ENCODE measurements around the gene OR5K1.

The OR5K1 gene

DNA sequence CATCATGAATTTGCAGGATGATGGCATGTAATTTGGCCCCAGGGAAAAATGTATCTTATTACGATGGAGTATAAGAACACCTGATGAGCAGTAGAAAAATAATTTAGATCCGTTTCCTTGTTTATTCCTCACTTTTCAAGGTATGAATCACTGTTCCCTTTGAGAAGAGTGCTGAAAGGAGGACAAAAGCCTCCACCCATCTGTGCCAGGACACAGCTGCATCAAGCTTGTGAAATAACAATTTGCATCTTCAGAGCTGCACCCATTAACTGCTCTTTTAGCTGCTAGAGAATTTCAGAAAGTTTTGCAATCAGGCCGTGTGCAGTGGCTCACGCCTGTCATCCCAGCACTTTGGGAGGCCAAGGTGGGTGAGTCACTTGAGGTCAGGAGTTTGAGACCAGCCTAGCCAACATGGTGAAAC lies 50.1 kb downstream of the OR5K1 start:
- TF ChIP-seq CTCF (IDR thresholded peaks at IDR 0.05; ENCODE audit: insufficient read depth, low read depth, low read length, missing control alignments), result no peak
- peak; percentile 99 for DNase-seq (ENCODE audit: low read depth)
- no peak overlapping the region for H3K4me3 ChIP-seq (ENCODE audit: low read length)

GRCh38 chr3:98513736-98514135 lies 50.7 kb downstream of the OR5K1 start:
- no peak overlapping the region for H3K4me3 ChIP-seq (ENCODE audit: low read length)
- no peak for TF ChIP-seq CTCF (IDR thresholded peaks at IDR 0.05; ENCODE audit: insufficient read depth, low read depth, low read length, missing control alignments)
- no peak for DNase-seq (ENCODE audit: low read depth)

DNA sequence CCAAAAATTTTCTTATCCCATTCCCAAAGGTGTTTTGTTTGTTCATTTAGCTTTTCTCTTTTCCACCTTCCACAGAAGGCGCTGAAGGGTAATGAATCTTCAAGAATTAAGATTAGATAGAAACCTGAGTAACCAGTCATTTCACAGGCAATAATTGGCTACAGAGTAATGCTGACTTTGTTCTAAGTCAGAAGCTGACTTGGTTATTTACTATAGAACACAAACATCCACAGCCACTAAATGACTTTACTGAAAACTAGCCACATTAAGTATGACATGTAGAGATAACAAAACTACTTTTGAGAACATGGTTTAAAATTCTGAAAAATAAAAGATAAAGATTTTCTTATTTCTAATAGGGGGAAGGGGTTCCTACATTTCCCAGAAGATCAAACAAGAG lies 51.9 kb downstream of the OR5K1 start:
- H3K4me3 ChIP-seq (ENCODE audit: low read length), result no peak overlapping the region
- no peak for TF ChIP-seq CTCF (IDR thresholded peaks at IDR 0.05; ENCODE audit: insufficient read depth, low read depth, low read length, missing control alignments)
- DNase-seq (ENCODE audit: low read depth), result no peak

DNA sequence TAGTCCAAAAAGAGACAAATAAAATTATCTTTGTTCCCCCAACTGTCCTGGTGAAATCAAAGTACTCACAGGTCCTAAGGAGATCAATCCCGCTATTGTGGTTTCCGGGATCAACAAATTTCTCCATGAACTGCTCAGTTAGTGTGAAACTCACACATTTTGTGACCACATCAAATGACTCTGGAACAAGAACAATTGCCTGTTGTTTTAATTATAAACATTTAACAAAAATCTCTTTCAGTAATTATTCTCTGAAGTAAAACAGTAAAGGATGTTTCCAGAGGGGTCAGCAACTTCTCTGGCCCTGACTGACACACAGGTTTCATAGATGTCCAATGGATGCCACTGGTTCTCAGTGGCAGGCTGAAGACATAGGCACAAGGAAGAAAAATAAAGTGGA lies 55.8 kb downstream of the OR5K1 start:
- no peak for TF ChIP-seq CTCF (IDR thresholded peaks at IDR 0.05; ENCODE audit: insufficient read depth, low read depth, low read length, missing control alignments)
- DNase-seq (ENCODE audit: low read depth), result no peak
- no peak overlapping the region for H3K4me3 ChIP-seq (ENCODE audit: low read length)

DNA sequence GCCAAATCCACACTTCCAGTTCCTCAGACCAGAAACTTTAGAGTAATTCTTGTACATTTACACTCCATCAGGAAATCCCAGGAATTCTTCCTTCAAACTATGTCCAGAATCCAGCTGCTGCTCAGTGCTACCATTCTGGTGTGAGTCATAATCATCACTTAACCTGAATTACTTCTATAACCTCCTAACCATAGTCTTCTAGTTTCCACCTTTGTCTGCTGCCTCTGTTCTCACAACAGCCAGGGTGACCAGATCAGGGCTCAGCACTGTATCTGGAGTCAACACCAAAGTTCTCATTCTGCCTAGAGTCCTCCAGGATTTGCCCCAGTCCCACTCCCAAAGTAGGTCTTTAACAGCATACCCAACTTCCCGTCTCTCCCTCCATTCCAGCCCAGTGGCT lies 56.4 kb downstream of the OR5K1 start:
- H3K4me3 ChIP-seq (ENCODE audit: low read length), result no peak overlapping the region
- no peak for TF ChIP-seq CTCF (IDR thresholded peaks at IDR 0.05; ENCODE audit: insufficient read depth, low read depth, low read length, missing control alignments)
- DNase-seq (ENCODE audit: low read depth), result peak; percentile 32

DNA sequence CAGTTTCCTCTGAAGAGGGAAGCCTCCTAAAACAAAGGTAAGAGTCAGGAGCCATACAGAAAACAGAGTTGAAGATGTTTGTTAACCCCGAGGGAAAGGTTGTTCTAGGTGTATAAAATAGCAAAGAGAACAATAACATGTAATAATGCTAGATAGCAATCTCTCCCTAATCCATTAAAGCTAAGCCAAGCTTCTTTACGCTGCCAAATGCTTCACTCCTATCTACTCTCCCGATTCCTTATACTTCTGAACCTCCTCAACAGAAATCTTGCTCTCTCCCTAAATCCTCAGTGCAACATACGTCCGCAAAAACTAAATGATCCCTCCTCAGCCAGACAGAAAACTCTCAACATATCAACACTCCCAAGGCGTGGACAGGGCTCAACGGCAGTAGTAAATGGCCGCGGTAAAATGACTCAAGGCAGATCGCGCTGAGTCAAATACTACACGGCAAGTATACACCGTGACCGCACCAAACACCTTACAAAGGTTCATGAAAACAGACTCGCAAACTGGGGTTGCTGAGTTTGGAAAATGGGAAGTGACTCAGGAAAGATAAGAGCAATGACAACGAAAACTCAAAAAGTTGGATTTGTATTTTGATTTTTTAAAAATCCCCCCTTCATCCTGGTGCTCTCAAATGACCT lies 59.0 kb downstream of the OR5K1 start:
- peak; percentile 87 for DNase-seq (ENCODE audit: low read depth)
- TF ChIP-seq CTCF (IDR thresholded peaks at IDR 0.05; ENCODE audit: insufficient read depth, low read depth, low read length, missing control alignments), result no peak
- peak overlapping the region; percentile 87 for H3K4me3 ChIP-seq (ENCODE audit: low read length)
